Measurements from ENCODE around the gene GYG2. TPM values are rescaled to one million over a fixed set of nuclear protein-coding genes. Genes with fewer than 3 reads are reported as not detected.

GYG2 gene
- total RNA-seq, 2 experiments from 2014 or later = not detected

DNA sequence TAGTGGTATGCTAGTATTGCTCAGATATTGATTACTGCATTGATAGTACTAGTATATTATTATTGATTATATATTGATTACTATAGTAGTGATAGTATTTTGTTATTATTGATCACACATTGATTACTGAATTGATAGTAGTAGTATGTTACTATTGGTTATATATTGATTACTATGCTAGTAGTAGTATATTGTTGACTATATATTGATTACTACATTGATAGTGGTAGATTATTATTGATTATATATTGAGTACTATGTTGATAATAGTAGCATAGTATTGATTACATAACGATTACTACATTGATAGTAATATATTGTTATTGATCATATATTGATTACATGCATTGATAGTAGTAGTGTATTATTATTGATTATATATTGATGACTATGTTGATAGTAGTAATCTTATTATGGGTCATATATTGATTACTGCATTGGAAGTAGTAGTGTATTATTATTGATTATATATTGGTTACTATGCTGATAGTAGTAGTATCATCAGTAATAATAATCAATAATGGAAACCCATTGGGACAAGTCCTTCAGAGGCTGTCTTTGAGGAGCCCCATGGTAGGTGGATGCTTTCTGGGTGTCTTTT, 30.6 kb downstream of the GYG2 start:
- no peaks in the 10 kb centered on the region for H3K9me3 Mint-ChIP-seq
- H3K27ac Mint-ChIP-seq = no peak overlapping the region
- H3K4me1 Mint-ChIP-seq (ENCODE audit: low read depth) = no peaks in the 10 kb centered on the region
- intact Hi-C loops (cut with micrococcal nuclease) = no loop called here
- CTCF ChIA-PET = no interaction called here
- DNase-seq = no peak
- POLR2A ChIA-PET = no interaction called here
- H3K27me3 Mint-ChIP-seq = no peaks in the 10 kb centered on the region
- no peaks in the 10 kb centered on the region for H3K36me3 Mint-ChIP-seq
- H3K4me3 Mint-ChIP-seq = no peak overlapping the region

DNA sequence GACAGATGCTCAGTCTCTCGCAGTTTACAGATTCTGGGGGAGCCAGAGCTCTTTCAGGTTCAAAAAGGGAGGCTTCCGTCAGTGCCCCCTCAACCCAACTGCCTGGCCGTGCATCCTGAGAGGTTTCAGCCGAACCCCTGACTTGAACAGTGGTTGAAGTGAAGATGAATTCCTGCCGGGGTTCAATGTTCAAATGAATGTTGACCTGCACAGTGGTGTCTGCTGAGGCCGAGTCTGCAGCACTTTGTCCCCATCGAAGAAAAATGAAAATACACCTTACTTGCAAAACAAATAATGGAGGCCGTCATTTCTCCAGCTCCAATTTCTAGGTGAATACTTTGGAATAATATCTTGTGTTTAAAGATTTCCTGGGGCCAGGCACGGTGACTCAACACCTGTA, 33.7 kb downstream of the GYG2 start:
- Mint-ChIP-seq H3K27ac (no peak overlapping the region), H3K9me3 (no peaks in the 10 kb centered on the region), H3K36me3 (no peaks in the 10 kb centered on the region), H3K4me3 (no peak overlapping the region), H3K4me1 (ENCODE audit: low read depth) (no peaks in the 10 kb centered on the region), H3K27me3 (peaks cover 2% of the 10 kb centered on the region)
- no peak for DNase-seq
- ChIA-PET POLR2A (no interaction called here), CTCF (no interaction called here)
- intact Hi-C loops (cut with micrococcal nuclease) = no loop called here

DNA sequence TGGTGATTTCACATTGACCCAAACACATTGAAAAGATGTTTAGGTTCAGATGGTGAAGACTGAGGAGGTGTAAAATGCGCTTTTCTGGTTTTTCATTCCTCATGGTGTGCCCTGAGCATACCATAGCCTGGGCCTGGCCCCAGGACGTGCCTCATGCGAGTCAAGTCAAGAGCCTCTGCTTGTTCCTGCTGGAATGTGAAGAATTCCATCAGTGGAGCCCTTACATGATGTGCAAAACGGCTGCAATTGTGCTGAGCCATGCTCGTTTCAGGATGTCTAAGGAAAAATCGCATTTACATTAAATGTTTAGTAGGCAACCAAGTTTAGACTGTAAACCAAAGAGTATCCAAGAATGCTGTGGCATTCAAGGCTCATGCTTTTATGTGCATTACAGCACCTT, 34.9 kb downstream of the GYG2 start:
- Mint-ChIP-seq H3K27me3 (peaks cover 2% of the 10 kb centered on the region), H3K27ac (no peak overlapping the region), H3K4me1 (ENCODE audit: low read depth) (no peaks in the 10 kb centered on the region), H3K9me3 (no peaks in the 10 kb centered on the region), H3K36me3 (no peaks in the 10 kb centered on the region), H3K4me3 (no peak overlapping the region)
- DNase-seq = no peak
- CTCF ChIA-PET = no interaction called here
- POLR2A ChIA-PET = no interaction called here
- intact Hi-C loops (cut with micrococcal nuclease) = no loop called here

DNA sequence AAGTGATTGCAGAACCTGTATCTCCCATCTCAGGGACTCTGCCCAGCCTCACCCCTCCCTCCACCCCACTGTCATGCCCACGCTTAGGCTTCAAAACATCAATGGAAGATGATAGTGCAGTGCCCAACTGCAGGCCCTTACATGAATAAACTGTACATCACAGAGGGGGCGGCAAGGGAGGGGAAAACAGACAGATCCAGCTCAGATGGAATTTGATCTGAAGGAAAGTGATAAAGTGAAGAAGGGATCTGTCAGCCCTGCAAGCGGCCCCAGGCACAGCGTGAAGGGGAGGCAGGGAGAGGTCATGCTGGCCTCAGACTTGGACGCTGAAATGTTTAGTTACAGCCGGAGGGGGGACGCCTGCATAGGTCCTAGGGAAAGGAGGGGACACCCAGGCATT, 38.5 kb downstream of the GYG2 start:
- Mint-ChIP-seq H3K4me3 (no peak overlapping the region), H3K4me1 (ENCODE audit: low read depth) (no peaks in the 10 kb centered on the region), H3K36me3 (no peaks in the 10 kb centered on the region), H3K27me3 (peaks cover 2% of the 10 kb centered on the region), H3K9me3 (peaks cover 4% of the 10 kb centered on the region), H3K27ac (no peak overlapping the region)
- POLR2A ChIA-PET = no interaction called here
- intact Hi-C loops (cut with micrococcal nuclease) = no loop called here
- CTCF ChIA-PET = no interaction called here
- no peak for DNase-seq

DNA sequence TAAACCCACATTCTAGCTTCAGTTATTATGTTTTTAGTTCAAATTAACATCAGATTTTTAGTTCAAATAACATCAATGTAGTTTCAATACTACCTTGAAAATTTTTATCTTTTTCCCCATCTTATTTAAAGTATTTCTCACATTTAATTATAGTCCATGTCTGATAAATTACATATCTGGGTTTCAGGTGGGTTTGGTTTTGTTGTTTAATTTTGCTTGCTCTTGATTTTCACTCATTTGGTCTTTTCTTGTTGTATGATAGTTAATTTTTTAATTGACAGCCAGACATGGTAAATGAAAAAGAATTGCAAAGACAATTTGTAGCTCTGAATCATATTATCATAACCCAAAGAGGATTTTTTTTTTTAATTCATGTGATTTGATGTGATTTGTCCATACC, 41.9 kb downstream of the GYG2 start:
- no peak for DNase-seq
- Mint-ChIP-seq H3K4me1 (ENCODE audit: low read depth) (no peaks in the 10 kb centered on the region), H3K9me3 (peaks cover 4% of the 10 kb centered on the region), H3K27me3 (peaks cover 3% of the 10 kb centered on the region), H3K36me3 (no peaks in the 10 kb centered on the region), H3K4me3 (no peak overlapping the region), H3K27ac (no peak overlapping the region)
- intact Hi-C loops (cut with micrococcal nuclease) = no loop called here
- CTCF ChIA-PET = no interaction called here
- POLR2A ChIA-PET = no interaction called here

DNA sequence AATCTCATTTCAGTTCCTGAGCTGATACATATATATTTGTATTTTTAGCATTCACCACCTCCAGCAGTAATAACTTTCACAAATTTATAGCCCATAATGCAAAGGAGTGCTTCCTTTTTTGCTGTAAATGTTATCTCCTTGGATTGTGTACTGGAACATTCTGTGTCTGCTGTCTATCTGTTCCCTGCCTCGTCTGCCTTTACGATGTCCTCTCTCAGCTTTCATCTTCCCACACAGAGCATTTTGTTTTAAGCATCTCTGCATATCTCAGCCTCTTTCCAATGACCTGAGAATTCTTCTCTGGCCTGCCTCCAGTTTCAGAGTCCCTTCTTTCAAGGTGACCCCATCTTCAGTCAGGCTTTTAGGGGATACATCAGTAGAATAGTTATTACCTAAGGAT, 43.1 kb downstream of the GYG2 start:
- H3K27ac Mint-ChIP-seq = no peak overlapping the region
- H3K36me3 Mint-ChIP-seq = no peaks in the 10 kb centered on the region
- POLR2A ChIA-PET = no interaction called here
- peaks cover 4% of the 10 kb centered on the region for H3K9me3 Mint-ChIP-seq
- no peak for DNase-seq
- CTCF ChIA-PET = no interaction called here
- H3K4me3 Mint-ChIP-seq = no peak overlapping the region
- peaks cover 2% of the 10 kb centered on the region for H3K27me3 Mint-ChIP-seq
- H3K4me1 Mint-ChIP-seq (ENCODE audit: low read depth) = no peaks in the 10 kb centered on the region
- intact Hi-C loops (cut with micrococcal nuclease) = no loop called here

DNA sequence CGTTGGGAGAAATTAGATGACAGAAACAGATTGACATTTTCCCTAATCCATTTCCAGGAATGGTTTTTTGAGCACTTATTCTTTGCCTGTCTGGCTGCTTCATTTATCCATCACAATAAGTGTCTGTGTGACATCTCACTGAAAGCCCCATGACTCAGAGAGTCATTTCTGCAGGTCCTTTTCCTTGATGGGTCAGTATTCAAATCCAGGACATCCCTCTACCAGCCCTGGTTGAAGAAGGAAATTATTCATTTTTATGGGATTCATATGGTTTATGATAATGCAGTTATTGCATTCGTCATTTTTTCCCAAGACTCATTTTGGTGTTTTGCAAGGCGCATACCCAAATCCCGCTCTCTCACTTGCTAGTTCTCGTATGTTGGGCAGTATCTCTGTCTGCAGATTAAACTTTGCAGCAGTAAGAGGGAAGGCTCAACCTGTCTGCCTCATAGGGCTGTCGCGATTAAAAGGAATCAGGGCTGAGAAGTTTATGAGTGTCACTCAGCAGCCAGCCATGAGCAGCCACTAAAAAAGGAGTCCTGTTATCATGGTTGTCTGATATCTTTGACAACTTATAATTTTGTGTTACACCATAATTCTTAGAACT, 44.0 kb downstream of the GYG2 start:
- Mint-ChIP-seq H3K9me3 (peaks cover 4% of the 10 kb centered on the region), H3K4me3 (no peak overlapping the region), H3K4me1 (ENCODE audit: low read depth) (no peaks in the 10 kb centered on the region), H3K27ac (no peak overlapping the region), H3K27me3 (peaks cover 2% of the 10 kb centered on the region), H3K36me3 (no peaks in the 10 kb centered on the region)
- no peak for DNase-seq
- ChIA-PET CTCF (no interaction called here), POLR2A (no interaction called here)
- intact Hi-C loops (cut with micrococcal nuclease) = no loop called here

DNA sequence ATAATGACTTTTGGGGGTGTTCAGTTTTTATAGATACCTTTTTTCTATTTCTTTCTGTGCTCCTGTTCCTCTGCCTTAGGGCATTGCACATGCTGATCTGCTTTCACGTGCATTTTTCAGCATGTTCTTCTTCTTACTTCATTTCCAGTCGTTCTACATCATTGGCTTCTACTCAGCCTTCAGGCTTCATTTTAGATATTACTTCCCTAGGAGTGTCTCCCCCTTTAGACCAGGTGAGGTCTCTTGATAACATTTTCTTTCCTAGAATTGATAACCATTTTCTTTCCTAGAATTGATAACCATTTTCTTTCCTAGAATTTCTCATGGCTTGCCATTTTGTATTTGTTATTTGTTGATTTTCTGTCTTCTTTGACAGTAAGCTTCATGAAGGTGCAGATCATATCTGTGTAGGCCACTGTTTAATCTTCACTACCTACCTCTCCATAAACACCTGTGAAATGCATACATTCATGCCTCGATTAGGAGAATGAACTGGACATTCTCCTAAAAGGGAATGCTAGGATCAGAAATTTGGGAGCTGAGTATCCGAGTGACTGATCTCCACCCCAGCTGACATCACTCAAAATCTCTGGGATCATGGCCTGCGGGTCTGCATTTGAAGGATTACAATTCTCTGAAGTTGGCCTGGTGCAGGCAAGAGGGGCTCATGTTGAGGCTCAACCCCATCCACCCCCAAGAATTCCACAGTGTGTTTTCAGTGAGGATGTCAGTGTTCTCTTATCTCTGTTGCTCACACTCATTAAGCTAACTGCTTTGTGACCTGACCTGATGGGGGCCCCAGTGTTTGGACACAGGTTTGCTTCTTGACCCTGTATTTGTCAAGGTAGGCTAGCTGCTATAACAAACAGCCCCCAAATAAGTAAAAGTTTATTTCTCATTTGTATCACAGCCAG, 45.7 kb downstream of the GYG2 start:
- H3K4me1 Mint-ChIP-seq (ENCODE audit: low read depth) = no peaks in the 10 kb centered on the region
- intact Hi-C loops (cut with micrococcal nuclease) = no loop called here
- H3K27me3 Mint-ChIP-seq = peaks cover 2% of the 10 kb centered on the region
- H3K4me3 Mint-ChIP-seq = no peak overlapping the region
- CTCF ChIA-PET = no interaction called here
- no peaks in the 10 kb centered on the region for H3K36me3 Mint-ChIP-seq
- no peak for DNase-seq
- POLR2A ChIA-PET = no interaction called here
- no peak overlapping the region for H3K27ac Mint-ChIP-seq
- peaks cover 4% of the 10 kb centered on the region for H3K9me3 Mint-ChIP-seq

DNA sequence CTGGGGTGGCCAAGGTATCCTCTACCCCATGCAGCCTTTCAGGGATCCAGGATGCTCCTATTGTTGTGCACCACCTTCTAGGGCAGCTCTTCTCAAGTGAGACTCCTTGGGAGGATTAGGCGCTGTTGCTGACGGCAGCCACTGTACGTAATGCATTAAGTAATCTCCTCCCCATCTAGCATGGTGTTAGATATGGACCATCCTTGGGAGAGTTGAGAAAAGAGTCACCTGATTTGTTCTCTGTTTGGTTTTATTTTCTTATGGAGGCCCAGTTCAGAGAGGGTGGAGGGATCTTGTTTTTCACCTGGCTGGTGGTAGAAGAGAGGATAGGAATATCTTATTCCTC, 46.4 kb downstream of the GYG2 start:
- Mint-ChIP-seq H3K27me3 (peaks cover 2% of the 10 kb centered on the region), H3K4me1 (ENCODE audit: low read depth) (no peaks in the 10 kb centered on the region), H3K4me3 (no peak overlapping the region), H3K36me3 (no peaks in the 10 kb centered on the region), H3K9me3 (peaks cover 4% of the 10 kb centered on the region), H3K27ac (no peak overlapping the region)
- ChIA-PET POLR2A (no interaction called here), CTCF (no interaction called here)
- DNase-seq = no peak
- intact Hi-C loops (cut with micrococcal nuclease) = no loop called here

DNA sequence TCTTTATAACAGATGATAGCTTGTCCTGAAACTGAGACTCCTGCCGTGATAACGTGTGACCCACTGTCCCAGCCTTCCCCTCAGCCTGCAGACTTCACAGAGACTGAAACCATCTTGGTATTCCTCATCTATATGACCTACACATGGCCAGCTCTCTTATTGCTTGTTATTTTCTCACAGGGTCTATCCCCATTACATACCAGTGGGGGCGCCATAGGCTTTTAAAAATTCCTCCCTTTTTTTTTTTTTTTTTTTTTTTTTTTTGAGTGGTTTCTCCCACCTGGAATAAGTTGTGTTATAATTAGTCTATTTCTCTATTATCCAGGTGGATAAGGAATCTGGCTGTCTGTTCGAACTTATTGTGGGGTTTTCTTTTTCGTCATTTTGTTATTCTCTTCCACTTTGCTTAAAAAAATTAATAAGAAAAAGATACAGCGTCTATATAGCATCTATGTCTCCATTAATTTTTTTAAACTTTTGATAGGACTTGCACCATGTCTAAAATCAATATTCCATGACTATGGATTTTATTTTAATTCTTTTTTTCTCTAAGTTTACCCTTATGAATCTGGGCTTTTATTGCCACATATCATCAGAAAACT, 47.2 kb downstream of the GYG2 start:
- DNase-seq = no peak
- Mint-ChIP-seq H3K27me3 (peaks cover 2% of the 10 kb centered on the region), H3K4me3 (no peak overlapping the region), H3K27ac (no peak overlapping the region), H3K36me3 (no peaks in the 10 kb centered on the region), H3K9me3 (no peaks in the 10 kb centered on the region), H3K4me1 (ENCODE audit: low read depth) (no peaks in the 10 kb centered on the region)
- CTCF ChIA-PET = interaction anchor here (0.7 kb wide), 1 partner anchor 771 kb away, joined by 3 read pairs; no protein-coding TSS in a partner anchor
- POLR2A ChIA-PET = no interaction called here
- intact Hi-C loops (cut with micrococcal nuclease) = no loop called here

DNA sequence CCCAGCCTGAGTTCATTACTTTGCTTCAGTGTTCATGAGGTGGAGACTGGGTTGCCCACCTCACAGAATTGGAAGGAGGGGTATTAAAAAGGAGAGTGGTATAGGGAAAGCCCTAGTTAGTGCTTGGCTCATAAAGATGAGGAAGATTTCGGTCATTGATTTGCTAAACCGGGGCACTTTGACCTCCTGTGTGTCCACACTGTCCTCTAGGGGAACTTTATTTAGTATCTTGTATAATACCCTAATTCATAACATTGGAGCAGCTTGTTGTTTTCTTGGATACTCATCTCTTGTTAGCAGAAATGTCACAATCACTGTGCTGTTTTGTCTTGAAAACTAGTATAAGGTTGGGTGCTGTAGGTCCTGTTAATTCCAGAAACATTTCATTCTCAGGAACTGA, 49.8 kb downstream of the GYG2 start:
- H3K4me1 Mint-ChIP-seq (ENCODE audit: low read depth) = no peaks in the 10 kb centered on the region
- intact Hi-C loops (cut with micrococcal nuclease) = no loop called here
- no peaks in the 10 kb centered on the region for H3K36me3 Mint-ChIP-seq
- no peak for DNase-seq
- H3K9me3 Mint-ChIP-seq = no peaks in the 10 kb centered on the region
- POLR2A ChIA-PET = no interaction called here
- no peak overlapping the region for H3K4me3 Mint-ChIP-seq
- no peak overlapping the region for H3K27ac Mint-ChIP-seq
- no peaks in the 10 kb centered on the region for H3K27me3 Mint-ChIP-seq
- CTCF ChIA-PET = no interaction called here

DNA sequence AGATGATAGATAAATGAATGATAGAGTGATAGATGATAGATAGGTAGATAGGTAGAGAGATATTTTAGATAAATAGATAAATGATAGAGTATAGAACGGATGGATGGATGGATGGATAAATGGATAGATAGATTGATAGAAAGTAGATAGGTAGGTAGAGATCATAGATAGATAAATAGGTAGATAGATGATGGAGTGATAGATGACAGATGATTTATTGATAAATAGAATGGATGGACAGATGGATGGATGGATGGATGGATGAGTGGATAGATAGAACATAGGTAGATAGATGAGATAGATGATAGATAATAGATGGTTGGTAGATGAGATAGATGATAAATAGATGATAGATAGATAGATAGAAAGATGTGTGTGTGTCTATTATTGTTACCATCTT, 50.9 kb downstream of the GYG2 start:
- POLR2A ChIA-PET = no interaction called here
- CTCF ChIA-PET = no interaction called here
- DNase-seq = no peak
- no peaks in the 10 kb centered on the region for H3K36me3 Mint-ChIP-seq
- no peaks in the 10 kb centered on the region for H3K9me3 Mint-ChIP-seq
- no peaks in the 10 kb centered on the region for H3K27me3 Mint-ChIP-seq
- intact Hi-C loops (cut with micrococcal nuclease) = no loop called here
- H3K27ac Mint-ChIP-seq = no peak overlapping the region
- H3K4me1 Mint-ChIP-seq (ENCODE audit: low read depth) = no peaks in the 10 kb centered on the region
- H3K4me3 Mint-ChIP-seq = no peak overlapping the region

DNA sequence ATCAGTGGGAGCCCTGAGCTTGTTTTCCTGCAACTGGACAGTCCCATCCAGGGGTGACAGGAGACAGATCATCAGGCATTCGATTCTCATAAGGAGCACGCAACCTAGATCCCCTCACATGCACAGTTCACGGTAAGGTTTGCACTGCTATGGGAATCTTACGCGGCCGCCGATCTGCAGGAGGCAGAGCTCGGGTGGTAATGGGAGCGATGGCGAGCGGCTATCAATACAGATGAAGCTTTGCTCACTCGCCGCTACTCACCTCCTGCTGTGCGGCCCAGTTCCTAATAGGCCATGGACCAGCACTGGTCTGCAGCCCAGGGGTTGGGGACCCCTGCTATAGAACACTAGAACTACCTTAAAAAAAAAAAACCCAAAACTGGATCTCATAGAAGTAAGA, 55.0 kb downstream of the GYG2 start:
- CTCF ChIA-PET = no interaction called here
- no peak for DNase-seq
- H3K4me1 Mint-ChIP-seq (ENCODE audit: low read depth) = peaks cover 1% of the 10 kb centered on the region
- H3K4me3 Mint-ChIP-seq = no peak overlapping the region
- H3K9me3 Mint-ChIP-seq = no peaks in the 10 kb centered on the region
- POLR2A ChIA-PET = no interaction called here
- peaks cover 2% of the 10 kb centered on the region for H3K27me3 Mint-ChIP-seq
- H3K27ac Mint-ChIP-seq = no peak overlapping the region
- intact Hi-C loops (cut with micrococcal nuclease) = no loop called here
- H3K36me3 Mint-ChIP-seq = no peaks in the 10 kb centered on the region
